ENCODE measurements around the gene SMARCD1. TPM values are rescaled to one million over a fixed set of nuclear protein-coding genes. Genes with fewer than 3 reads are reported as not detected.

SMARCD1 gene
- 100 and 119 TPM in 2 replicates for total RNA-seq (2011; cell fraction: chromatin; rRNA removed; ENCODE audit: low replicate concordance)
- 57.0 and 69.7 TPM in 2 replicates for total RNA-seq (2011; cell fraction: nucleolus; rRNA removed)
- 75.5 and 101 TPM in 2 replicates for total RNA-seq (2011; cell fraction: nucleoplasm; rRNA removed)
- 65.3 and 98.3 TPM in 2 replicates for total RNA-seq (2014; rRNA removed)
- total RNA-seq (2014; rRNA removed; fragmentation: Illumina TruSeq; extraction: Trizol), result 43.8 and 47.5 TPM in 2 replicates
- 45.8 and 47.5 TPM in 2 replicates for total RNA-seq (2015; rRNA removed; fragmentation: Illumina TruSeq; extraction: Trizol)
- 68.2 and 77.0 TPM in 2 replicates for total RNA-seq (2021)
- 48.0 and 70.5 TPM in 2 replicates for polyA plus RNA-seq (2011; rRNA removed)
- 52.7 and 56.9 TPM in 2 replicates for polyA plus RNA-seq (2011; cell fraction: cytosol; rRNA removed)
- 81.1 and 98.9 TPM in 2 replicates for polyA plus RNA-seq (2011; cell fraction: nucleus; rRNA removed)
- polyA plus RNA-seq (2012), result 50.7 and 56.4 TPM in 2 replicates
- 85.6 and 91.7 TPM in 2 replicates for polyA plus RNA-seq (2014; fragmentation: Illumina TruSeq; extraction: Trizol)
- 1 to 10 TPM in 1 of 2 experiments, under 1 TPM in 1; 0.86 to 1.5 TPM for polyA plus RNA-seq (2014; fragmentation: Nextera tagmentation; extraction: Ambion mirVana)
- 49.1 and 51.3 TPM in 2 replicates for polyA plus RNA-seq (2014; rRNA removed)
- 59.4 and 59.7 TPM in 2 replicates for polyA minus RNA-seq (2011; rRNA and poly(A)+ RNA removed)
- polyA minus RNA-seq (2011; cell fraction: cytosol; rRNA and poly(A)+ RNA removed), result 53.8 TPM in 2 replicates
- polyA minus RNA-seq (2011; cell fraction: nucleus; rRNA and poly(A)+ RNA removed), result 25.7 and 41.5 TPM in 2 replicates
- Bru-seq, nascent RNA, result percentile 78 among the genes with signal in this experiment
- percentile 83 among the genes with signal in this experiment for BruChase-seq, experiment 1, labeled RNA remaining after a 2-hour chase
- BruChase-seq, experiment 2, labeled RNA remaining after a 6-hour chase, result percentile 88 among the genes with signal in this experiment
- long read RNA-seq, experiment 1, transcript SMARCD1-202 (13 exons, 3,658 nt), result major isoform, 9 of 59 reads
- long read RNA-seq, experiment 1, partial matches to known transcripts, result 23 of 59 reads
- long read RNA-seq, experiment 1, other reads (novel, unspliced or antisense), result 24 of 59 reads
- long read RNA-seq, experiment 2, transcript SMARCD1-202 (13 exons, 3,658 nt), result major isoform, 28 of 68 reads
- long read RNA-seq, experiment 2, partial matches to known transcripts, result 22 of 68 reads
- long read RNA-seq, experiment 2, other reads (novel, unspliced or antisense), result 13 of 68 reads
- long read RNA-seq, experiment 3, partial matches to known transcripts, result 5 of 5 reads
- long read RNA-seq, experiment 3, other reads (novel, unspliced or antisense), result 0 of 5 reads

- H3K27ac ChIP-seq (ENCODE audit: extremely low read depth, low read depth, low read length), result peak within 1 kb of the TSS; percentile 84
- FAIRE-seq, result peak; percentile 96
- TSS peak; percentile 96 for BruUV-seq (replicated peaks)
- no peaks in the 10 kb centered on the region for H3K9me1 ChIP-seq (ENCODE audit: control insufficient read depth, insufficient read depth, low read length)
- peak within 1 kb of the TSS; percentile 83 to 89 for H3K9ac ChIP-seq (ENCODE audit: insufficient read depth in 1 of 2, low read depth in 2 of 2, low read length in 2 of 2)
- peaks cover 10% of the 10 kb centered on the region for H3K79me2 ChIP-seq (ENCODE audit: control insufficient read depth, insufficient read depth, low read length)
- peak; percentile 96 for ATAC-seq
- peaks cover 10 to 21% of the 10 kb centered on the region in 2 experiments; a peak in 4 of 5 replicates for H3K4me1 ChIP-seq (replicated peaks in 1 of 2; ENCODE audit: control insufficient read depth in 2 of 2, insufficient read depth in 2 of 2, low read length in 2 of 2)
- under 1% methylated on average over 43 of the region's 69 CpGs for WGBS (ENCODE audit: insufficient coverage, low coverage, missing lambda C conversion rate)
- no peaks in the 10 kb centered on the region for H3K9me3 ChIP-seq (replicated peaks; ENCODE audit: control insufficient read depth, insufficient read depth, low read depth, low read length)
- no peaks in the 10 kb centered on the region for H3K27me3 ChIP-seq (ENCODE audit: control insufficient read depth in 2 of 2, insufficient read depth in 2 of 2, low read length in 2 of 2)
- intact Hi-C loops (cut with micrococcal nuclease) (loop anchor here (1.0 to 5.0 kb wide), 2 partner anchors 26 to 677 kb away; partner anchors contain the start of gene ATF1), in situ Hi-C loops (cut with MboI) (loop anchor here (5.0 kb wide), 1 partner anchor 92 kb away; no protein-coding TSS in a partner anchor)
- ChIA-PET POLR2A (interaction anchor here (0.6 to 2.5 kb wide), 23 partner anchors 8 to 1233 kb away, joined by 3 to 16 read pairs (median 4); partner anchors contain the start of genes CERS5, DDX23, GPD1 and TMBIM6), CTCF (ENCODE audit: low intra/inter-chr PET ratio) (interaction anchor here (0.5 to 2.0 kb wide), 2 partner anchors 12 to 90 kb away, joined by 3 to 10 read pairs; no protein-coding TSS in a partner anchor)
- peak within 1 kb of the TSS; percentile 99 for H2AFZ ChIP-seq (ENCODE audit: low read depth, low read length)
- peaks cover 41% of the 10 kb centered on the region for H3K36me3 ChIP-seq (ENCODE audit: control insufficient read depth, insufficient read depth, low read length)
- peak within 1 kb of the TSS; percentile 90 for H3K4me2 ChIP-seq (ENCODE audit: insufficient read depth, low read length)
- DNase-seq (ENCODE audit: extremely low read depth in 1 of 4, low spot score in 3 of 4), result peak; percentile 92 to 96 (median 93)
- H3K4me3 ChIP-seq, result peak within 1 kb of the TSS; percentile 82
- H4K20me1 ChIP-seq (replicated peaks; ENCODE audit: control insufficient read depth, insufficient read depth, low read length), result peaks cover 5% of the 10 kb centered on the region
- TF ChIP-seq SNIP1 (IDR thresholded peaks at IDR 0.05; ENCODE audit: low read depth) (peak; percentile 94), STAT5A (IDR thresholded peaks at IDR 0.05; ENCODE audit: borderline replicate concordance, low read length) (no peak; the same call in 1 of the 2 replicates), JUN (IDR thresholded peaks at IDR 0.05; ENCODE audit: borderline replicate concordance, low read depth, low read length) (peak; percentile 12; the same call in 1 of the 2 replicates), JUN (CRISPR knock-in tag; IDR thresholded peaks at IDR 0.05; ENCODE audit: borderline replicate concordance) (no peak), NFIX (CRISPR knock-in tag; IDR thresholded peaks at IDR 0.05; ENCODE audit: low read depth) (no peak), RB1 (IDR thresholded peaks at IDR 0.05; ENCODE audit: low read depth) (peak; percentile 80; the same call in 1 of the 2 replicates), GABPA (tag; conservative IDR thresholded peaks at IDR 0.05; ENCODE audit: low read depth) (peak; percentile 95), ZNF395 (CRISPR knock-in tag; IDR thresholded peaks at IDR 0.05) (peak; percentile 70; the same call in 1 of the 2 replicates), ZNF316 (IDR thresholded peaks at IDR 0.05) (peak; percentile 62; the same call in 1 of the 2 replicates), ELF1 (tag; IDR thresholded peaks at IDR 0.05) (peak; percentile 69), ATF1 (CRISPR knock-in tag; IDR thresholded peaks at IDR 0.05) (no peak), ATF1 (tag; IDR thresholded peaks at IDR 0.05) (peak; percentile 34), ZNF511 (CRISPR knock-in tag; IDR thresholded peaks at IDR 0.05) (no peak)
Measured at GRCh38 chr12:50084775-50085614, at the start of gene SMARCD1. Gene SMARCD1, plus strand, starts transcription at chr12:50085342. Its CDS starts 28 bp downstream, at chr12:50085370.

All from K562 (cell line).